DOHH2 (cell line): ENCODE measurements around the gene EPHA2.

Experiments
- CTCF ChIP-seq: fragments of 200-600 bp; sonication (generic); IDR thresholded peaks from one replicate; pipeline ENCODE4 v1.5.1; 2014; ENCODE audit warnings: antibody characterized with exemption, mild to moderate bottlenecking, low read depth, low read length; ENCODE audit not compliant: poor library complexity, severe bottlenecking
- EZH2phosphoT487 ChIP-seq: fragments of 200-600 bp; sonication (generic); IDR thresholded peaks from 2 replicates; pipeline ENCODE4 v1.6.1; 2017; ENCODE audit warnings: borderline replicate concordance, mild to moderate bottlenecking, antibody characterized with exemption, low read length, moderate library complexity, mixed read lengths

- TF ChIP-seq CTCF, result no peak
- no peak for TF ChIP-seq EZH2phosphoT487
Measured at GRCh38 chr1:16178596-16179497, 23.0 kb upstream of the EPHA2 start.
